A204.1 (cell line): ENCODE results near the gene PHLPP1.
"Not testable (repeated sequence)": the region's sequence is repeated elsewhere in the genome, so short reads cannot be mapped to it uniquely, and the experiment has no call there.

Experiments used
- FAIRE-seq: peaks from 2 replicates; lab custom pipeline; 2012; peaks lifted over from hg19 to GRCh38; lab: Jason Lieb, UNC

PHLPP1 gene

DNA sequence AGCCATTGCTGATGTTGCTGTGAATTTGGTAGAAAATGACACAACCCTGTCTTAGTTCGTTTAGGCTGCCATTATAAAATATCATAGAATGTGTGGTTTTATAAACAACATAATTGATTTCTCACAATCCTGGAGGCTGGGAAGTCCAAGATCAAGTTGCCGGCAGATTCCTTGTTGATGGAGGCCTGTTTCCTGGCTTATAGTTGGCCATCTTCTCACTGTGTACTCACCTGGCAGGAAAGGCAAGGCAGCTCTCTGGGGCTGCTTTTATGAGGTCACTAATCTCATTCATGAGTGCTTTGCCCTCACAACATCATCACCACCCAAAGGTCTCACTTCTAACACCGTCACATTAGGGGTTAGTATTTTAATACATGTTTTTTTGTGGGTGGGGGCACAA lies 58.4 kb downstream of the PHLPP1 start:
- FAIRE-seq: no peak

DNA sequence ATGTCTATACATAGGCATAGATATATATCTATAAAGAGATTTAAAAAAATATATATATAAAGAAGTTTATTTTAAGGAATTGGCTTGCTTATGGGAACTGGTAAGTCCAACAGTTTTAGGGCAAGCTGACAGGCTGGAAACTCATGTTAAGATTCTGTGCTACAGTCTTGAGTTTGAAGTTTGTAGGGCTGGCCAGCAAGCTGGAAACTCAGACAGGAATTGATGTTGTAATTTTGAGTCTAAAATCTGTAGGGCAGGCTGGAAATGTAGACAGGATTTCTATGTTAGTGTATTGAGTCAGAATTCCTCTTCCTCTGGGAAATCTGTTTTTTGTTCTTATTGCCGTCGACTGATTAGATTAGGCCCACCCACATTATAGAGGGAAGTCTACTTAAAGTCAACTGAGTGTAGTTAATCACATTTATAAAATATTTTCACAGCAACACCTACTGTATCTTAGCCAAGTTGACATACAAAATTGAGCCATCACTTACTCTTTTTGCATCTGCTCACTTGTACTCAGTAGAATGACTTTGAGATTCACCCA lies 60.8 kb downstream of the PHLPP1 start:
- no peak for FAIRE-seq

DNA sequence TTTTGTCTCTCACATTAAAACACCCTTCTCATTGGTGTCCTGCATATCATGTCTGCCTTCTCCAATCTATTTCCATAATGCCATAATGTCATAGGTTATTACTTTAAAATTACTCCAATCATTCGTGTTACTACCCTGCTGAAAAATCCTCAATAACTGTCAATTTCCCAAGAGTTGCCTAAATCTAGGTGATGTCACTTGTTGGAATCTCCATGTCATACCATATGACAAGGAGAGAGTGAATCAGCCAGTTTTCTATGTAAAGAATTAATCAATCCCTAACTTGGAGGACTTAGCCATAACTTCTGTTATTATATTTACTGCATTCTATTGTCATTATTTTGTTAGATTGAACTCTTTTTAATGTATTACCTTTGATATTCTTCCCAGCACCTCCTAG lies 62.5 kb downstream of the PHLPP1 start:
- FAIRE-seq: no peak

DNA sequence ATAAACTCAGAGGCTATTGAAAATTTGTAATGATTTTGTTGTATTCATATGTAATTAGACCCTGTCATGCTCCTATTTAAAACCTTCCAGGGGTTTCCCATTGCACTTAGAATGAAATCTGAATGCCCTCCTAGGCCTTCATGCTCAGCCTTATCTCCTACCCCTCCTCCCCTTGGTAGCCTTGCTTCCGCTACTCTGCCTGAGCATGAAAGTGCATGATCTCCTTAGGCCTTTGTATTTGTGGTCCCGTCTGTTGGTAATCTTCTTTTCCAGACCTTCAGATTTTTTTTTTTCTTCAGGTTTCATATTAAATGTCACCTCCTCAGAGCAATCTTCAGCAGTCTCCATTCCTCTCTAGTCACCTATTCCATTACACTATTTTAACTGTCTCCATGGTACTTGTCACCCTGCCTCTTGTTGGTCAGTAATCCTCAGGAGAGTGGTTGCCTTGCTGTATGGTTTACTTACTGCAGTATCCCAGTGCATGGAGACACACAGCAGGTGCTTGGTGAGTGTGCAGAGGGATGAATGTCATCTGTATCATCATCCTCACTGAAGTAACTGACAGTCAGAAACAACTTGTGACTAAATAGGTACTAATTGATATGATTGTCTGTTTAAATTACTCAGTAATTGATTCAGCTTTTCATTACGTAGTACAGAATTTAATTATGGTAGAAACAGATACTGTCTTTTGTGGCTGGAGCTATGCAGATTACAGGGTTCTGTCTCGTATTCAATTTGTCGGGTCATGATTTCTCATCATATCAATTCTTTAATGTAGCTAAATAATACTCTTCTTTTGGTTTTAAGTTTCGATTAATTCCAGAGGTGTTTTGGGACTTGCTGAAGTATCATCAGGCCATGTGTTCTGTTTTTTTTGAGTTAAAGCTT lies 63.9 kb downstream of the PHLPP1 start:
- no peak for FAIRE-seq

DNA sequence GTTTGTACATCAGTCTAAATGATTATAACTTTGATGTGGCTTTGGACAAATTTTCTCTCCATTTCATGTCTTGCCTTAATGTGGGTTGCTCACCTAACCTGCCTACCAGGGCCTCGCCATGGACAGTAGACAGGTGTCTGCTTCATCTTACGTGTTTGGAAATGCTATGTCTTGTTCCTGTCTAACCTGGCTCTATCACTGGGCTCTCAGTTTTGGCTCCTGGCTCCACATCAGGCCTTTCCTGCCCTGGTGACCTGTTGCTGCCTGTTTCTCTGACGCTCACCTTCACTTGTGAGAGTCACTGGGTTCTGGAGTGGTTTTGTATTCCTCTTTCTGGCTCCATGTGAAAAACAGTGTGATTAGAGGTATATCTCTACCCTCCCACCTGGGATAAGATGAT lies 65.9 kb downstream of the PHLPP1 start:
- FAIRE-seq: no peak

DNA sequence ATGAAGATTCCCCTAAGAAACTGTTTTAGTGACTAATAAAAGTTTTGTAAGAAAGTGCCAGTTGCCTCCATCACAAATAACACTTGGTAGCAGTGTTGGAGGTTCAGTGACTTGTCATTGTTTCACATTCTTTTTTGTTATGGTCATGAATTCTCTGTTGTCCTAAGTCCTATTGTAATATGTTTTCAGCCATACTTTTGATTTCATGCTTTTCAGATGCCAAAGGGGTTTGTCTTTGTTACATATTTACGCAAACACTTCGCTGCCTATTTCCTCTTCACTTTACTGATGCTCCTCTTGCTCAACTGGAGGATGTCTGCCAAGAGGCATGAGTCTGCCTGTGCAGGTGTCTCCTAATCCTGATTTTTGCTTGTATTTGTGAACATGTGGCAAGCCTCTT lies 66.6 kb downstream of the PHLPP1 start:
- FAIRE-seq: no peak

DNA sequence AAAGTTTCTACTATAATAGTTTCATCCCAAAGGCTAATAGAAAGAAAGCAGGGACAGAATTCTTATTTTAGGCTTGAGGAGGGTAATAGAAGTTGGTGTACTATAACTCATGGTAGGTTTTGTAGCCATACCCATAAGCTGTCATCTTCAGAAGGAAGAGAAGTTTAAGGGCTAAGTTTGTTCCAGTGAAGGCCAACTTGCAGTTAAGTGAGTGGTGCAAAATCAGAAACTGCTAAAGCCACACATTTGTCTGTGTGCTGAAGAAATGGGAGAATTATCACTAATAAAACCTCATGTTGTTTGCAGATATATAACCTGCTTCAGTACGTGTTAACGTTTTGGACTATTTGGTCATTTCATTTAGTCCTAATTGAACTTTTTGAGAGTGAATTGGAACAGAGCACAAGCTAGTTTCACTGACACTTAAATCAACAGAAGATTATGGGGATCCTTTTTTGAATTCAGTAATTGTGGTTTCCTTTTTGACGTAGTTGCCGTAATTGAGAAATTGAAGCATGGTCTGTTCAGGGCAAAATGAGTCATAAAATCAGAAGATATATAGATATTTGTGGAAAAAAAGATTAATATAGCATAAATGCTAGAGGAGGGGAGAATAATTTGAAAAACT lies 69.1 kb downstream of the PHLPP1 start:
- no peak for FAIRE-seq

DNA sequence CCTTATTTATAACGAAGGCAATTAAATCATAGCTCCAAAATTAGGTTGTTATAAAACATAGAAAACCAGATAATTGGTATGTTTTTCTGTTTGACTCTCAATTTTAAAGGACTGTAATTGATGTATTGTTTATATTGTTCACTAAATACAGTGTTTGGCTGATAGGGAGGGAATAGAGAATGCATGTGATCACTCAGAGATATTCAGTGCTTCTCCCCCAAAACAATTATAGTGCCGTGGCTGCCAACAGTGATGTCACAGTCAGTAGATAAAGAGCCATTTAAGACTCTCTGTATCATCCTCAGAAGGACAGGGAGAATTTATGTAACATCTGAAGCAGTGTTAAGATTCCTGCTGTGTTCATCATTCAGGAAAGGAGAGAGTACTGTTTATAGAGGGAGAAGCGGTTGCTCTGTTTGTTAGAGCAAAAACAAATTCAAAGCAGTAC lies 69.6 kb downstream of the PHLPP1 start:
- no peak for FAIRE-seq

DNA sequence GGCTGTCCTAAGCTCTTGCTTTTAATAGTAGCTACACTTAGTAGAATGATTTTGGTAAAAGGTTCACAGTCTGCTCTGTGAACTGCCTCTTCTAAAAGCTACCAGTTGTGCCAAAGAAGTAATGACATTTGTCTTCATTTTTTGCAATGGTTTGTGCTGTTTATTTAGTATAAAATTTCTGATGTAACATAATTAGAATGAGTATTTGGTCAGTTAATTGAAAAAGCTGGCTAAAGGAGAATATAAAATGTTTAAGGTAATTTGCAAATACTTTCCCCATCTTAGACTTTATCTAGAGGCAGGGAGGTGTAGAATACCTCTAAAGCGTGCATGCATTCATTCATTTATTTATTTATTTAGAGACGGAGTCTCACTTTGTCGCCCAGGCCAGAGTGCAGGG lies 71.3 kb downstream of the PHLPP1 start:
- no peak for FAIRE-seq

DNA sequence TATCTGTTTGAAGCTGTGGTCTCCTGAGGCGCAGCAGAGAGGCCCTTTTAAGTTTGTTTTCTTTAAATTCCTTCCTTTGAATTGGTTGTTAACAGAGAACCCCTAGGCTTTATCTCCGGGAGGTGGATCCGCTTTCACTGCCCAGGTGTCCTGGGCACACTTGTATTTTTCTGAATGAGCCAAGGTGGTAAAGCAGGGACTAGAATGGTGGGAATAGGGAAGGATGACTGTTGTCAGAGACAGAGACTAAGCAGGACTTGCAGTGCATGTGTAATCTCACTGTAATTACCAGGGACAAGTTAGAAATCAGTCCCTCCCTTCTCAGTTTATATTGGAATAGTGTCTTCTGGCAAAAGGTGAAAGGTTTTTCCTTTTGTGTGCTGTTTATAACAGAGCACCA lies 72.8 kb downstream of the PHLPP1 start:
- no peak for FAIRE-seq

DNA sequence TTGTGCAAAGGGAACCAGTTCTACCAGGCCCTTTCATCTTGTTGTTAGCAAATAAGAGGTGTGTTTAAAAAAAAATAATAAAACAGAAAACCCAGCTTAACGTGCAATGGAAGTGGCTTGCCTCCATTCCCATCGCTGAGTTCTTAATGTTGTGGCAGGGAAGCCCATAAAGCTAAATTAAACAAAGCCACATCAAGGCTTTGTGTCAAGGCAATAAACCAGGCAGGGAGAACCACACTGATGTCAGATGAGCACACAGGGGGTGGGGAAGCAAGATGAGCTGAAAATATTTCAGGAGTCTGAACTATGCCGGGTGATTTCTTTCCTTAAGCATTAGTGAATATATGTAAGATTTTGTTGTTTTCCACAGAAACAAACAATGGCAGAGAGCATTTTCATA lies 73.5 kb downstream of the PHLPP1 start:
- no peak for FAIRE-seq

DNA sequence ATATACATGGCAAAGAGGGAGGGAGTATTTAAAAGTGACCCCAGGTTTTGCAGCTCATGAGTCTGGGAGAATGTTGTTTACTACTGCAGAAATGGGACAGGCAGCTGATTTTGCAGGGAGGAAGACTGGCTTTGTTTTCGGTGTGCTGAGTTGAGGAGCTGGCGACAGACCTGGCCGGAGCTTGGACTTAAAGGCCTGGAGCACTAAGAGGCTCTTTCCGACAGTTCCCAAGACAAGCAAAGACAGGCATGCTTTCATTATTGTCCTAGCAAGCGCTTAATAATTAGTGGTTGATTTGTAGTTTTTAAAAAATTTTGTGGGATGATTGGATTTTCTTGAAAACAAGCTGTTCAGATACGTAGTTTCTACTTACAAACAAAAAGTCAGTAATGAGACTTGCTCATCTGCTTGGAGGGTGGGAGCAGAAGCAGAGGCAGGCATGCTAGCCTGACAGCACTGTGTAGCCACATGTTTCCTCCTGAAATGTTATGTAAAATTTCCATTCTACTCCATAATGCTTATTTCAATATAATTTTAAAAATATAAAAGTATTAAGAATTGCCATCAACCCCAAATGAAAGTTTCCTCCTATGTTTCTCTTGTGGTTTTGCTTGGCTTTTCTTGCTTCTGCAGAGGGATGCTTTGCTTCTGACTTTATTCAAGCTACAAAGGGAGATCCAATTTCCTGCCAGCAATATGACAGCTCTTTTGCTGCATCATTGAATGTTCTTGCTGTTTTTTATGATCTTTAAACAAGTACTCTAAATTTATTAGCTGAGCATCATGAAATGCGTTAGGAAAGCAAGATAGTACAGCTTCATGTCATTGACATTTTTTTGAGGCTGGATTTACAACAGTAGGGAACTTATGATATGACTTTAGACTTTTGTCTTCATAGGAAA lies 75.8 kb downstream of the PHLPP1 start:
- no peak for FAIRE-seq

DNA sequence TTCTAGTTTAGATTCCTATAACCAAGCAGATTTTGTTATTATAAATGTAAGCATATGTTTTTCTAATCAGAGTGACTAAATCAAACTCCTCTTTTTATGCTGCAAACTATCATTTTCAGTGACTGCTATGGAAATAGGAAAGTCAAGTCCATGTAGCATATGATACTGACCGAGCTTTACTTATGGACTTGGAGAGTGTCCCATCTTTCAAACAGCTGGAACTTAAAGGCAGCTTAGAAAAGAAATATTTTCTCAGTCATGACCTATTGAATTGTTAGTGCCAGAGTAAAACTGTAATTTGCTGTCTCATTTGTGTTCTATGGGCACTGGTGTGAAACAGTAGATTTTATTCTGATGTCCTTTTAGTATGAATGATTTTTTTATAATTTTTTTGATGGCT lies 76.7 kb downstream of the PHLPP1 start:
- no peak for FAIRE-seq

DNA sequence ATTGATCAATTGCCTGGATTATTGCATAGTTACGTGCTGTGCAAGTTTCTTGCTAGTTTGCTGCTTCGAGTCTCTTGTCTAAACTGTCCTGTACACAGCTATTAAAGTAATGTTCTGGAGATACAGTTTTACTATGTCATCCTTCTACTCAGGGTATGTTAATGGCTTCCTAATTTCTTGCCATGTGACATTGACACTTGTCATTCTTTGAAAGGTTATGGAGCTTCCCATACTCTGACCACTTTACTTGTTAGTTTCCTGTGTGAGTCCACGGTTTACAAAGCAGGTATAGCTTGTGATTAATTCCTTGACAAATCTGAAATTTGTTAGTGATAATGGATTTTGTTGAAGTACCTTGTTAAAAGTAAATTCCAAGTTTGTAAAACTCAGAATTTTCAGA lies 80.5 kb downstream of the PHLPP1 start:
- no peak for FAIRE-seq

DNA sequence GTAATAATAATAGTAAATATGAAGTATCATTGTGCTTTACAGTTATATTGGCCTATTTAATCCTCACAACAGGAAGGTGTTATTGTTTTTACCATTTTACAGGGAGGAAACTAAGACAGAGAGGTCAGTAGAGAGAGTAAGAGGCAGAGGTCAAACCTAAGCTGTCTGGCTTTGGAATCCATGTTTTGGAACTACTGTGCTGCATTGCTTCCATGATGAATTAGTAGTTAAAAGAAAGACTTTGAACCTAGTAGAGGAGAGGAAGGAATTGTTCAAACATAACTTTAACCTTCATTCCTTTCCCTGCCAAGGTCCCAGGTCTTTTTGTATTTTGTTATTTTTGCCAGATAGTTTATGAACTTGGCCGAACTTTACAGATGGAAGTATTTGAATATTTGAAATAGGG lies 80.9 kb downstream of the PHLPP1 start:
- FAIRE-seq: no peak

DNA sequence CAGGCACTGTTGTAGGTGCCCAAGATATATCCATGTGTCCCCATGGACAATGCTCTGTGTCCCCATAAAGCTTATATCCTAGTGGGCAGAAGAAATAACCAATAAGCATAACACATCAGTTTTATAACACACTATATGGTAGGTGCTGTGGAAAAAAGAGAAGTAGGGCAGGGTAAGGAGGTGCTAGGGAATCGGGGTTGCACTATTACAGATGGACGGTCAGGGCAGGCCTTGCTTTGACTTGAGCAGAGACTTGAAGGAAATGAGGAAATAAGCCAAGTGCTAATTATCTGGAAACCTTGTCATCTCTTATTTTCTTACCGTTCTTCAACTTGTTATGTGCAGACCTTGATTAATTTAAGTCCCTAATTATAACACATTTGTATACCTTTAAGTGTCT lies 82.0 kb downstream of the PHLPP1 start:
- FAIRE-seq: no peak

DNA sequence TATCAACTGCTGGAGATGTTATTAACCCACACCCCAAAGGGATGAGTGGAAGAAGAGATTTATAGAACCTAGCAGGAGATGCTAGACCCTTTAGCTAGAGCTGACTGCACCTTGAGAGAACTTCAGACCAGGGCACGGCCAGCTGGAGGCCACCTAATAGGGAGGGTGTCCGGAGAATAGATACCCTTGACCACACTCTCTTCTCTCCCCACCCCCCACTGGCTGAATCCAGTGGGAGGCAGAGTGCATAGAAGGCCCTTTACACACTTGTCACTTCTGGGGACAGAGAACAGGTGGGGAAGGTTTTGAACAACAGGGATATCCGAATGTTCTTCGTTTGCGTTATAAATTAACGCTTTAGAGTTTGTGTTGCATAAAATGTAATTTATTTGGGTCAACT lies 84.6 kb downstream of the PHLPP1 start:
- no peak for FAIRE-seq

DNA sequence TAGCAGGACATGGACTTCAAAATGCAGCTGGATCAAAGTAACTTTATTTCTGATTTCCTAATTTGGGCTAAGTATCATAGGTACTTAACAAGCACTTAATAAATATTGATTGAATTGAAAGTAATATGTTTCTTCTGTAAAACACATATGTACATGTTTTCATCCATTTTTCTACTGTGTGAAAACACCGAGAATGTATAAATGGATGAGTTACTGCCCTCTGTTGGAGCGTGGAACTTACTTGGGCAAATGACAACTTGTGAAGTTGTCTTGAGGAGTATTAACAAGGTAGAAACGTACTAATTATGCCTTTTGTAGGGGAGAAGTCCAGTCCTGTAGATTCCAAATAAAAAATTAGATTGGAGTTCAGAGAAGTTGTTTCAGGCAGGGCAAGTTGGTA lies 87.2 kb downstream of the PHLPP1 start:
- FAIRE-seq: peak; percentile 82

DNA sequence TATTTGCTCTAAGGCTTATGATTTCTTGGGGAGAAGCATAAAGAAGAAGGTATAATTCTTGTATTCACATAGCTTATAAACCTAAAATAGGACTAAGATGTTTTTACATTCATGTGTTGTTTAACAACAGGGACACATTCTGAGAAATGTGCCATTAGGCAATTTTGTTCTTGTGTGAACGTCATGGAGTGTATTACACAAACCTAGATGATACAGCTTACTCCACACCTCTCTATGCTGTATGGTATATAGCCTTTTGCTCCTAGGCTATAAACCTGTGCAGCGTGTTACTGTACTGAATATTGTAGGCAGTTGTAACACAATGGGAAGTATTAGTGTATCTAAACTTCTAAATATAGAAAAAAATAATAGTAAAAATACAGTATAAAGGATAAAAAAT lies 92.1 kb downstream of the PHLPP1 start:
- FAIRE-seq: no peak

DNA sequence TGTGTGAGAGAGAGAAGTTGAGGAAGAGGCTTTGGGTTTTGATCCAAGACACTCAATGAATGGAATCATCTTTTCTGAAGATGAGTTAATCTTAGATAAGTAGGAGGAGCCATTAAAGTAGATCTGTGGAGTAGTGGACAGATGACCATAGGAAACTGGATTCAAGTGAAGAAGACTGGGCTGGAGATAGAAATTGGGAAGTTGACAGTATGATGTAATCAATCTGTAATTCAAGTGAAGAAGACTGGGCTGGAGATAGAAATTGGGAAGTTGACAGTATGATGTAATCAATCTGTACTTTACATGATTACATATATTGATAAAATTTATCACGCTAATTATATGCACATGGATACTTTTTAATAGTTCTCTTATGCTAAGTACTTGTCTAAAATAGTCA lies 92.8 kb downstream of the PHLPP1 start:
- peak; percentile 3 for FAIRE-seq

DNA sequence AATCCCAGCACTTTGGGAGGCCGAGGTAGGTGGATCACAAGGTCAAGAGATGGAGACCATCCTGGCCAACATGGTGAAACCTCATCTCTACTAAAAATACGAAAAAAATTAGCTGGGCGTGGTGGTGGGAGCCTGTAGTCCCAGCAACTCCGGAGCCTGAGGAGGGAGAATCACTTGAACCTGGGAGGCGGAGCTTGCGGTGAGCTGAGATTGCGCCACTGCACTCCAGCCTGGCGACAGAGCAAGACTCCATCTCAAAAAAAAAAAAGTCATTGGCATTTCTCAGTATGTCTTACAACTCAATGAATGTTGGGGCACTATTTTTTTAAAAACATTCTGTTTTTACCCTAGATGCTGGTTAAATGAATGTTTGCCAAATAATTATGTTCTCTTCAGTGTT lies 94.1 kb downstream of the PHLPP1 start:
- FAIRE-seq: not testable (repeated sequence)

DNA sequence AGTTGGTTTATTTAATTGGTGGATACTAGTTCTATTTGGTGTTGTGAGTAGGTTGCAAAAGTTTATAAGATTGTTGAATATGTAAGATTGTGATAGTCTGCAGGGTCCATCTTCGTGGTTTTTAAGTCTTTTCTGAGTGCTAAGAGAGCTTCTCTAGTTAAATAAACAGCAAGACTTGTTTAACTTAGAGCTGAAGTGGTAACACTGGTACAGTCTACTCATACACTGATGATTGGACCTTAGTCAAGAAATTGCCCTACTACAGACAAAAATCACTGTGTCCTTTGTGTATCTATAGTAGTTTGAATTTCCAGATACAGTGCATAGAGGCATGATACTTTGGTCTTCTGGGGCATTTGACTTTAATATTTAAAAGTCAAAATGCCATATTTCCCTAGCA lies 94.6 kb downstream of the PHLPP1 start:
- no peak for FAIRE-seq

DNA sequence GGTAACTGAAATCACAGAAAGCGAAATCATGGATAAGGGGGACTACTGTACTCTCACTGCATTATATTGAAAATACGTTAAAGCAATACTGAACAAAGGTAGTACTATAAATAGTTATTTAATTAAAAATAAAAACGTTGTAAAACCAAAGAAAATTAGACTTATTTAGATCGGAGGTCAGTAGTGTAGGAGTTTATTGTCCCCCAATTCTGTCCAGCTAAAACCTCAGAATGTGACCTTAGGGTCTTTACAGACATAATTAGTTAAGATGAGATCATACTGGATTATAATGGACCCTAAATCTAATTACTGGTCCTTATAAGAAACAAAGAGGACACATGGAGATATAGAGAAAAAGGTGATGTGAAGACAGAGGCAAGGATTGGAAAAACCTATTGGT lies 95.3 kb downstream of the PHLPP1 start:
- FAIRE-seq: no peak
